GM19240 (cell line): ENCODE measurements around the gene EDN3.

ENCODE experiments used
- DNase-seq: peaks from one replicate; pipeline ENCODE4 v3.0.0; 2011; ENCODE audit warnings: low spot score; ENCODE audit not compliant: insufficient read length

Gene EDN3

DNA sequence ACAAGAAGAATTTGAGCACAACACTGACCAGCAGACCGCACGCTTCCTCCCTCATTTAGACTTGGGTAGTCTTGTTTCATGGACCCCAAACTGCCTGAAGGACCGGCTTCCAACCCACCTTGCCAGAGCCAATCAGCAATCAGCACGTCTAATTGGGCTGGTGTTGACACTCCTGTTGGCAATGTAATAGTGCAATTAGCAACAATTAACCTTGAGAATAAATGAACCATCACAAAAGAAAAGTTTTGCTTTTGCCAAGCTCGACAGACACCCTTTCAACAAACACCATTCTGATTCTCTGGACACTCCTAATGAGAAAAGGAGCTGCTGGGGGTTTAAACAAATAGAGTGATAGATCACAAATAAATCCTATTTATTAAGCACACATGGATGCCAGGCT, 61.0 kb downstream of the EDN3 start:
- no peak for DNase-seq

DNA sequence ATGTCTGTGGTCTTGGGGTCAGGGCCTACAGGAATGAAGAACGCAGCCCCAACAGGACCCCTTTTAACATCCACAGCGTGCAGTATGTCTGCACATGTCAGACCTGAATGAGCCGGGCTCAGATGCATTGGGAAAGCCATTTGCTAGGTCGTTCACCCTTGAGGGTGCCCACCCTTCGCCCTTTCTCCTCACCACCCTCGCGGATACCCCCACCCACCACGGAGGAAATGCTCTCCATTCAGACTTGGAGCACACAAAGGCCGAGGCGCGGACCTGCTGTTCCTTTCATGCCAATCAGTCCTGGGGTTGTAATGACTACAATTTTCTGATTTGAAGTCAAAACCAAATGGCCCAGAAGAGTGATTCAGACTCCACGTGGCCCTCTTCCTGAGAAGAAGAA, 62.7 kb downstream of the EDN3 start:
- no peak for DNase-seq

DNA sequence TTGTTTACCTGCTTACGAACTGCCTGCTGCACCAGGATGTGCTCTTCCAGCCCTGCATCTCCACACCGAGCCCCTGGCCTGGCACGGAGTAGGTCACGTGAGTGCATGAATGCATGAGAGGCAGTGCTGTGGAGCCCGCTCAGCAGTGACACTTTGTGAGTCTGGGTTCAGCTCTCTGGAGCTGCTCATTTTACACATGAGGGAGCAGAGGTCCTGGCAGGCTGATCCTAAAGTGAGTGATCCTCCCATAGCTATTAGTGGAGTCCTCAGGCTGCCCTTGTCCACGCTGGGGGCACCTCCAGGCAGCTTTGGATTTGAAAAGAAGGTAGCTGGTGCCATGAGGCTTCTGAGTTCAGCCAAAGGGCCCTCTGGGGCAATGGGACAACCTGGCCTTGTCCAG, 64.2 kb downstream of the EDN3 start:
- DNase-seq: no peak

DNA sequence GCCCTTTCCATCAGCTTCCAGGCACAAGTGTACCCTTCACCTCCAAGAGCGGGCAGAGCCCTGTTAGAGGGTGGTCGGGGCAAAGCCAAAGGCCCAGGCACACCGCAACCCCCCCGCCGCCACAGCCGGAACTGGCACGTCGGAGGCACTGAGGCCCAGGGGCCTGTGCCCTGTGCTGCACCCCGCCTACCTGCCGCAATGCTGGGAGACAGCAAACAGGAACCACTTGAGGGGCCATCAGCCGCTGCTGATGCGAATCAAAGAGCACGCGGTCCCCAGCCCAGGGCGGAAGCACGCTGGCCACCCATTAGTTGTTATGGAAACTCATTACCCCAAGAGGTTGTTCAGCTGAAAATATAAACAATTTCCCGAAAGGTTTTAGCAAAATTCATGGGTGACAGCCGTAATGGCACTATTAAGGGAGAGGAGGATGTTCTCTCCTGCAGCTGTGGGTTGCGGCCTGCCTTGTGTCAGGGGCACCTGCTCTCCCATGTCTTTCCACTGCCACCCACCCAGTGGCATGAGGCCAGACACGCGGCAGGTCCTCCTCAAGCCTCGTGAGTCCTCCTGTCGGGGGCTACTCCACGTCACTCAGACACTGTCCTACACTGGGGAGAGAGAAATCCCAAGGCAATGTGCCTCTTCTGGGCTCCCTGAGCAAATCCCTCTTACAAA, 65.3 kb downstream of the EDN3 start:
- no peak for DNase-seq

DNA sequence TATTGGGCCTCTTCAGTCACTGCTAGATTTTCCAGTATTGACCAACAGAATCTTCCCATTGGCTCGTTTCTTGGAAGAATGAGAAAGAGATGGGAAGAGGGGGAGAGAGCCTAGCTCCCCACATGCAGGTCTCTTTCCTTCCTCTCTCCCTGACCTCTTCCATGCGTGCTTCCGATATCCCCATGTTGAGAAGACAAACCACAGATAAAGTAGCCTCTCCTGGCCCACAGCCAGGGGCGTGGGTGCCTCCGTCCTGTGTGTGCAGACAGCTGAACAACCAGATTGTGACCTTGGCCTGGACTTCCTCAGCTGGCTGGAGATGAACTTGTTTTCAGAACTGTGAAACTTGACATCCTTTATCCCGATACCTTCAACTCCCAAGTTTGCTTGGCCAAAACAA, 71.0 kb downstream of the EDN3 start:
- no peak for DNase-seq

DNA sequence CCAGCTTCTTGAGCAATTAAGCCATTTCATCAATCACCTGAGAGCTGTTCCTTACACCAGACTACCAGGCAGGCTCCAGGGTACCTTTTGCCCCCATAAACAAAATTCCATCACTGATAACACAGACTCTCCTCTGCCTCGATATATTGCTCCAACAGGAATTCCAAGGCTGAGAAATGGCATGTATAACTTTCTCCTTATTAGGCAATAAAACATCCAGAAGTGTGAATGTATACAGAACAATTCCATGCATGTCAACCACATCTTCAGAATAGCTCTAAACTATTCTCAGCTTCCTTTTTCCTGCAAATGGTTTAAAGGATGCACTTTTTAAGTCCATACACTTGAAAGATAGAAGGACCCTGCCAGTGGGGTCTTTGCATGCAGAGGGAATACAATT, 73.8 kb downstream of the EDN3 start:
- DNase-seq: no peak

DNA sequence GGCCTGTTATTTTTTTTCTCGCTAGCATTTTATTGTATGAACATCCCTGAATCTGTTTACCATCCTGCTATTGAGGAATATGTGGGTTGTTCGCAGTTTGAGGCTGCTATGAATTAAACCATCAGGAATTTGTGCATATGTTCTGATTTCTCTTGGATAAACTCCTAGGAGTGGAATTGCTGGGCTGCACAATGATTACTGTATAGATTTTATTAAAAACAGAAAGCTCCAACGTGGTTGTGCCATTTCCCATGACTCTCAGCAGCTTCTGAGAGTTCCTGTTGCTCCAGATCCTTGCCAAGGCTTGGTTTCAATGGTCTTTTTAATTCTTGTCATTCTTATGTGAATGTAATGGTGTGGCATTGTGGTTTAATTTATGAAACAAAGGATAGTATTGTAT, 75.1 kb downstream of the EDN3 start:
- DNase-seq: no peak
